Panc1 (cell line): Measurements from ENCODE around the gene MXRA8. TPM values are rescaled to one million over a fixed set of nuclear protein-coding genes. Genes with fewer than 3 reads are reported as not detected.

Experiments
- ATAC-seq: fragments of 200-7000 bp; cut with Tn5 transposase; 2 replicates; pipeline ENCODE4 v1.9.1; 2020; ENCODE audit warnings: mild to moderate bottlenecking, moderate library complexity
- BruUV-seq: library from RNA; stranded (reverse); fragments of 400-500 nt; replicated peaks from 2 replicates; lab custom pipeline; 2021; lab: Mats Ljungman, UMichigan
- CTCF ChIA-PET: fragments of 300-600 bp; sonication (Branson Sonifier 250); formaldehyde crosslinking; loops from one replicate; lab custom pipeline; 2022; ENCODE audit warnings: antibody characterized with exemption; lab: Charles Lee
- POLR2A ChIA-PET: fragments of 300-600 bp; sonication (Branson Sonifier 250); formaldehyde crosslinking; loops from one replicate; lab custom pipeline; 2022; ENCODE audit warnings: antibody characterized with exemption; lab: Charles Lee
- DNase-seq: peaks from one replicate; pipeline ENCODE4 v3.0.0-alpha.2; 2010; ENCODE audit warnings: low read depth, low spot score
- H3K27ac ChIP-seq: 2 replicates; pipeline ENCODE4 v1.5.1; 2011; ENCODE audit warnings: mild to moderate bottlenecking, low read length, inconsistent platforms
- H3K27me3 ChIP-seq: fragments of 200-500 bp; sonication (Bioruptor generic); 2 replicates; pipeline ENCODE4 v1.6.0; 2014; ENCODE audit warnings: low read length, inconsistent platforms; ENCODE audit not compliant: control insufficient read depth, insufficient read depth
- H3K36me3 ChIP-seq: fragments of 200-500 bp; sonication (Bioruptor generic); 2 replicates; pipeline ENCODE4 v1.5.1; 2014; ENCODE audit warnings: inconsistent platforms, mild to moderate bottlenecking, low read length, moderate library complexity; ENCODE audit not compliant: control insufficient read depth, insufficient read depth
- H3K4me1 ChIP-seq: 2 replicates; pipeline ENCODE4 v1.5.1; 2011; ENCODE audit warnings: inconsistent platforms, mild to moderate bottlenecking, low read length, moderate library complexity; ENCODE audit not compliant: control insufficient read depth, insufficient read depth
- H3K4me3 ChIP-seq, 2 experiments: 2 replicates each; pipeline ENCODE4 v1.5.1; 2011 to 2012; ENCODE audit warnings: low read depth in 2 of 2, low read length in 2 of 2, mild to moderate bottlenecking in 2 of 2, inconsistent platforms in 1 of 2, moderate library complexity in 1 of 2
- H3K9me3 ChIP-seq: fragments of 200-500 bp; sonication (Bioruptor generic); 2 replicates; pipeline ENCODE4 v1.5.1; 2014; ENCODE audit warnings: low read depth, mild to moderate bottlenecking, inconsistent platforms, low read length, moderate library complexity; ENCODE audit not compliant: control insufficient read depth, insufficient read depth
- POLR2AphosphoS5 ChIP-seq: IDR thresholded peaks from 2 replicates; pipeline ENCODE4 v1.6.1; 2012; ENCODE audit warnings: mild to moderate bottlenecking, low read depth, low read length, moderate library complexity
- SIN3A ChIP-seq: IDR thresholded peaks from 2 replicates; pipeline ENCODE4 v1.6.1; 2012; ENCODE audit warnings: low read depth, mild to moderate bottlenecking, low read length, moderate library complexity, borderline replicate concordance; ENCODE audit not compliant: insufficient read depth
- TCF7L2 ChIP-seq: IDR thresholded peaks from 2 replicates; pipeline ENCODE4 v1.6.1; 2011; ENCODE audit warnings: mild to moderate bottlenecking, low read depth, low read length, inconsistent platforms
- in situ Hi-C: cut with HindIII; loops from 2 replicates; pipeline ENCODE4 v1.10.0; 2016; ENCODE audit warnings: low sequenced_read_pairs, low pct_unique_long_range_greater_than_20kb
- intact Hi-C: fragments of 100-400 bp; cut with micrococcal nuclease; formaldehyde crosslinking; loops from one replicate; pipeline ENCODE4 v1.10.0; 2022; ENCODE audit not compliant: unreplicated experiment
- total RNA-seq: library from RNA; stranded (reverse); gene quantifications from one replicate; pipeline ENCODE4 v1.2.1, GENCODE V29; 2021; ENCODE audit not compliant: unreplicated experiment
- TF ChIP-seq, protein P1 (sequence below): fragments of 450-650 bp; IDR thresholded peaks from 2 replicates; pipeline ENCODE4 v1.5.1; 2017; ENCODE audit warnings: mild to moderate bottlenecking
- TF ChIP-seq, protein P2 (sequence below), 2 experiments: IDR thresholded peaks; 2 replicates each; pipeline ENCODE4 v1.6.1; 2011 to 2012; ENCODE audit warnings: low read depth in 2 of 2, control low read depth in 1 of 2, low read length in 1 of 2, mild to moderate bottlenecking in 1 of 2, moderate library complexity in 1 of 2; ENCODE audit not compliant: insufficient read depth in 1 of 2

MXRA8 gene
- total RNA-seq, 1 experiment from 2014 or later, result 96.0 TPM

DNA sequence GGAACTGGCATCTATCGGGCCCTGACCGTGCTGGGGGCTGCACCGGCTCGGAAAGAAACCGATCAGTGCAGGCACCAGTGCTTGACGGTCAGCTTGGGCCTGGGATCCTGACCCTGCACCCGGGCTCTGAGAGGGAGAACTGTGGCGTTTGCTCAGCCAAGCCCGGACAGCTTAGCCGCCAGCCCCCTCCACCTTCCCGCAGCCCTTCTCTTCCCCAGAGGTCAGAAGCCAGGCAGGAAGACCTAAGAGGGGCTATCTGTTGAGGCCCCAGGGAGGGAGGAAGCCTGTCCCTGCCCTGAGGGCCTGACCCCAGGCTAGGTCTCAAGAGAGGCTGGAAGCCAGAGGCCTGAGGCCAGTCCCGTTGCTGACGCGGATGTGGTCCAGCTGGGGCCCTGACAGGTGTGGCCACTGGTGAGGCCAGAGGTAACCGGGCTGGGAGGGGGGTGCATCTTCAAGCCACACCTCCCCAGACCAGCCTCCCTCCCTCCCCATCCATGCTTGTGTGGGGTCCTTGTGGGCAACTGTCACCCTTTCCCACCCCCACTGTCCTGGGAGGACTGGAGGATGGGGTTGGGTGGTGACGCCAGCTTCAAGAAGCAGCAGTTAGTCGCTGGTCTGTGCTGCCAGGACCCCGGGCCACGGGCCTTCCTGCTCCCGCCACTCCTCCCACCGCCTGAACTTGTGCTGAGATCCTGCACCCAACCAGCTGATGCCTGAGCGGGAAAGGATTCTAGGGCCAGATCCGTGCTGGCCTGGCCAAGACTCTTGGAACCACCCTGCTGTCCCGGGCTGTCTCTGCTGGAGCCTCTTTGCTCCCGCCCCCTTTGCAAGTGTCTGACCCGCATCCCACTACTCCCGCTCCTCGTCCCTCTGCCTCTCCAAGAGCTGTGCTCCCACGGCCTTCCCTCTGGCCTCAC, 6.6 kb downstream of the MXRA8 start:
- no TSS peak for BruUV-seq
- TF ChIP-seq, protein P1, sequence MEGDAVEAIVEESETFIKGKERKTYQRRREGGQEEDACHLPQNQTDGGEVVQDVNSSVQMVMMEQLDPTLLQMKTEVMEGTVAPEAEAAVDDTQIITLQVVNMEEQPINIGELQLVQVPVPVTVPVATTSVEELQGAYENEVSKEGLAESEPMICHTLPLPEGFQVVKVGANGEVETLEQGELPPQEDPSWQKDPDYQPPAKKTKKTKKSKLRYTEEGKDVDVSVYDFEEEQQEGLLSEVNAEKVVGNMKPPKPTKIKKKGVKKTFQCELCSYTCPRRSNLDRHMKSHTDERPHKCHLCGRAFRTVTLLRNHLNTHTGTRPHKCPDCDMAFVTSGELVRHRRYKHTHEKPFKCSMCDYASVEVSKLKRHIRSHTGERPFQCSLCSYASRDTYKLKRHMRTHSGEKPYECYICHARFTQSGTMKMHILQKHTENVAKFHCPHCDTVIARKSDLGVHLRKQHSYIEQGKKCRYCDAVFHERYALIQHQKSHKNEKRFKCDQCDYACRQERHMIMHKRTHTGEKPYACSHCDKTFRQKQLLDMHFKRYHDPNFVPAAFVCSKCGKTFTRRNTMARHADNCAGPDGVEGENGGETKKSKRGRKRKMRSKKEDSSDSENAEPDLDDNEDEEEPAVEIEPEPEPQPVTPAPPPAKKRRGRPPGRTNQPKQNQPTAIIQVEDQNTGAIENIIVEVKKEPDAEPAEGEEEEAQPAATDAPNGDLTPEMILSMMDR, result no peak
- TF ChIP-seq, protein P2, sequence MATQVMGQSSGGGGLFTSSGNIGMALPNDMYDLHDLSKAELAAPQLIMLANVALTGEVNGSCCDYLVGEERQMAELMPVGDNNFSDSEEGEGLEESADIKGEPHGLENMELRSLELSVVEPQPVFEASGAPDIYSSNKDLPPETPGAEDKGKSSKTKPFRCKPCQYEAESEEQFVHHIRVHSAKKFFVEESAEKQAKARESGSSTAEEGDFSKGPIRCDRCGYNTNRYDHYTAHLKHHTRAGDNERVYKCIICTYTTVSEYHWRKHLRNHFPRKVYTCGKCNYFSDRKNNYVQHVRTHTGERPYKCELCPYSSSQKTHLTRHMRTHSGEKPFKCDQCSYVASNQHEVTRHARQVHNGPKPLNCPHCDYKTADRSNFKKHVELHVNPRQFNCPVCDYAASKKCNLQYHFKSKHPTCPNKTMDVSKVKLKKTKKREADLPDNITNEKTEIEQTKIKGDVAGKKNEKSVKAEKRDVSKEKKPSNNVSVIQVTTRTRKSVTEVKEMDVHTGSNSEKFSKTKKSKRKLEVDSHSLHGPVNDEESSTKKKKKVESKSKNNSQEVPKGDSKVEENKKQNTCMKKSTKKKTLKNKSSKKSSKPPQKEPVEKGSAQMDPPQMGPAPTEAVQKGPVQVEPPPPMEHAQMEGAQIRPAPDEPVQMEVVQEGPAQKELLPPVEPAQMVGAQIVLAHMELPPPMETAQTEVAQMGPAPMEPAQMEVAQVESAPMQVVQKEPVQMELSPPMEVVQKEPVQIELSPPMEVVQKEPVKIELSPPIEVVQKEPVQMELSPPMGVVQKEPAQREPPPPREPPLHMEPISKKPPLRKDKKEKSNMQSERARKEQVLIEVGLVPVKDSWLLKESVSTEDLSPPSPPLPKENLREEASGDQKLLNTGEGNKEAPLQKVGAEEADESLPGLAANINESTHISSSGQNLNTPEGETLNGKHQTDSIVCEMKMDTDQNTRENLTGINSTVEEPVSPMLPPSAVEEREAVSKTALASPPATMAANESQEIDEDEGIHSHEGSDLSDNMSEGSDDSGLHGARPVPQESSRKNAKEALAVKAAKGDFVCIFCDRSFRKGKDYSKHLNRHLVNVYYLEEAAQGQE (IDR thresholded peaks at IDR 0.05; ENCODE audit: insufficient read depth in 1 of 2, low read depth in 2 of 2, low read length in 1 of 2), result no peak
- TF ChIP-seq TCF7L2 (no peak), SIN3A (0 out of 2 replicates have a peak, but pooled peaks have one; percentile 47), POLR2AphosphoS5 (peak; percentile 58; the same call in 1 of the 2 replicates)
- peak overlapping the region; percentile 85 for H3K27ac ChIP-seq
- H3K27me3 ChIP-seq, result no peaks in the 10 kb centered on the region
- in situ Hi-C loops (no loop called here), intact Hi-C loops (no loop called here)
- ATAC-seq (peak; percentile 19), DNase-seq (no peak)
- peak overlapping the region; percentile 7 to 28; a peak in 3 of 4 replicates for H3K4me3 ChIP-seq
- CTCF ChIA-PET, result no interaction called here
- no peaks in the 10 kb centered on the region for H3K9me3 ChIP-seq
- H3K36me3 ChIP-seq, result no peaks in the 10 kb centered on the region; the same call in 1 of the 2 replicates
- H3K4me1 ChIP-seq, result peaks cover 36% of the 10 kb centered on the region
- POLR2A ChIA-PET, result no interaction called here

DNA sequence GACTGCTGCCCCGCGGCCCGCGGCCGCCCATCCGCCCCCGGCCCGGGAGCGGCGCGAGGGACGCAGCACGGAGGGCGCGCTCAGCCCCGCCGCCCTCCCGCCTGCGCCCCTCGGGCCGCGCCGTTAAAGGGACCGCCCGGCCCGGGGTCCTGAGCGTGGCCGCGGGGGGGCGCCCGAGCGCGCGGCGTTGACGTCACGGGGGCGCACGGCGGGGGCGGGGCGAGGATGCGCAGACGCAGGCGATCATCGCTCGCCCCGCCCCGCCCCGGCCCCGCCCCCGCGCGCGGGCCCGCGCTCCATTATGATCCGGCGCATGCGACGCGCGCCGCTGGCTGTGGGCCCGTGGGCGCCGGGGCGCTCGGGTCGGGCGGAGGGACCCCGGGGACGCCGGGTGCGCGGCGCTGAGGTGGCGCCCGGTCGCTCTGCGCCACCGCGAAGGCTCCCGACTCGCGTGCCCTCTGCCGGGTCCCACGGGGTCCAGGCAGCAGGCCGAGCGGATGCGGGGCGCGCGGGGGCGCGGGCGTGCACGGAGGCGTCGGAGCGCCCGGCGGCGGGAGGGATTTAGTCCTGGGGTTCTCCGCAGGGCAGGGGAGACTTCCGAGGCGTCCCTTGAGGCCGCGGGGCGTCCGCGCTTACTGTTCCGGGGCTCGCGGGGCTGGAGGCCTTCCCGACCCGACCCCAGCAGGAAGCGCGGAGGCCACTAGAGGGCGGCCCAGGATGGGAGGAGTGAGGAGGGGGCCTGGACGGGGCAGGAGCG, 8.9 kb downstream of the MXRA8 start, which contains the start of gene DVL1:
Gene DVL1 (minus strand): TSS at position 163 of the 757 bp plus-strand sequence. CDS start 353 bp downstream, outside the sequence.
- POLR2A ChIA-PET, result interaction anchor here (0.6 kb wide), 1 partner anchor 155 kb away, joined by 3 read pairs; no protein-coding TSS in a partner anchor
- DNase-seq (no peak), ATAC-seq (peak; percentile 37)
- no TSS peak for BruUV-seq
- H3K9me3 ChIP-seq, result no peaks in the 10 kb centered on the region
- in situ Hi-C loops, result no loop called here
- H3K4me3 ChIP-seq, result peak within 1 kb of the TSS; percentile 74 to 85
- peaks cover 57% of the 10 kb centered on the region for H3K4me1 ChIP-seq
- TF ChIP-seq, protein P1, result peak; percentile 79; the same call in 1 of the 2 replicates
- no peak; the same call in 1 of the 2 replicates for TF ChIP-seq TCF7L2
- H3K27me3 ChIP-seq, result no peaks in the 10 kb centered on the region
- intact Hi-C loops, result no loop called here
- no peaks in the 10 kb centered on the region; the same call in 1 of the 2 replicates for H3K36me3 ChIP-seq
- peak within 1 kb of the TSS; percentile 93 for H3K27ac ChIP-seq
- CTCF ChIA-PET, result no interaction called here
